ENCODE results near the gene TMEM270. TPM values are rescaled to one million over a fixed set of nuclear protein-coding genes. Genes with fewer than 3 reads are reported as not detected.

Gene TMEM270
- total and polyA plus RNA-seq, 10 of the 15 experiments (the other 5 are each of a cell fraction or from before 2014, with no cell fraction given): not detected

- intact Hi-C loops (cut with micrococcal nuclease; ENCODE audit: unreplicated experiment): no loop called here
- Histone ChIP-seq H3K9ac (ENCODE audit: control insufficient read depth, insufficient read depth, low read length) (no peak overlapping the region), H3K36me3 (ENCODE audit: control insufficient read depth in 2 of 2, insufficient read depth in 2 of 2, low read length in 1 of 2) (no peaks in the 10 kb centered on the region), H2AFZ (ENCODE audit: control insufficient read depth, low read depth, low read length) (no peak overlapping the region), H3K4me3 (no peak overlapping the region), H3K4me1 (ENCODE audit: control insufficient read depth, insufficient read depth, low read length) (no peaks in the 10 kb centered on the region), H3K27ac (ENCODE audit: control insufficient read depth, insufficient read depth) (no peak overlapping the region), H3K4me2 (ENCODE audit: control insufficient read depth, insufficient read depth) (no peak overlapping the region), H3K79me2 (ENCODE audit: control insufficient read depth, insufficient read depth, low read length) (no peaks in the 10 kb centered on the region), H4K20me1 (ENCODE audit: control insufficient read depth, insufficient read depth) (no peaks in the 10 kb centered on the region), H3K27me3 (replicated peaks in 1 of 2; ENCODE audit: control insufficient read depth in 2 of 2, insufficient read depth in 2 of 2, low read length in 1 of 2) (no peaks in the 10 kb centered on the region), H3K9me3 (replicated peaks; ENCODE audit: control insufficient read depth, insufficient read depth, low read length) (no peaks in the 10 kb centered on the region)
- in situ Hi-C loops (cut with MboI): no loop called here
- ChIA-PET POLR2A (no interaction called here), SMC1A (ENCODE audit: uncharacterized antibody, unreplicated experiment) (no interaction called here), CTCF (no interaction called here), RAD21 (ENCODE audit: unreplicated experiment) (no interaction called here)
- TF ChIP-seq ZNF274 (IDR thresholded peaks at IDR 0.05; ENCODE audit: insufficient read depth, insufficient read length) (no peak), SPI1 (IDR thresholded peaks at IDR 0.05; ENCODE audit: borderline replicate concordance, insufficient read depth, low read depth, low read length) (peak; percentile 27; the same call in 1 of the 2 replicates)
- no peak for ATAC-seq
- WGBS (ENCODE audit: insufficient coverage, insufficient replicate concordance, low lambda C conversion rate, missing lambda C conversion rate): 7% methylated on average over 11 of the region's 13 CpGs
- no TSS peak for BruUV-seq (replicated peaks)
- FAIRE-seq: no peak
- DNase-seq (ENCODE audit: low read depth, low spot score): no peak
These were observed 48.3 kb downstream of the TMEM270 start for GRCh38 chr7:73909051-73909941.

DNA sequence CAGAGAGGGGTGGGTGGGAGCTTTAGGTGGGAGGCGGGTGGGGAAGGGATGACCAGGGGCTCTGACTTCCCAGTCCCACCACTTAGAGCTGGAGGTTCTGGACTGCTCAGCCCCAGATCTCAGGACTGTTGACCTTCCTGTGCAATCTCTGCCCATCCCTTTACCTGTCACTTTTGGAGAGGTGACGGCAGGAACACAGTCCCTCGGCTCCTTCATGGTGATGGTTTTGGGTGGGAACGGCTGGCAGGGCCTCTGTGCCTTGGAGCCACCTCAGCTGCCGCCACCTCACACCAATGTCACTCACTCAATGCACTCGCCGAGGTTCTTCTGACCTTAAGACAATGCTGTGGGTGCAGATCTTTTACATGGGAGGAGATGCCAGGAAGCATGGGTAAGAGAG, 49.0 kb downstream of the TMEM270 start:
- in situ Hi-C loops (cut with MboI) (no loop called here), intact Hi-C loops (cut with micrococcal nuclease; ENCODE audit: unreplicated experiment) (no loop called here)
- ATAC-seq (no peak), FAIRE-seq (no peak), DNase-seq (ENCODE audit: low read depth, low spot score) (no peak)
- Histone ChIP-seq H3K4me2 (ENCODE audit: control insufficient read depth, insufficient read depth) (no peak overlapping the region), H3K4me1 (ENCODE audit: control insufficient read depth, insufficient read depth, low read length) (no peaks in the 10 kb centered on the region), H4K20me1 (ENCODE audit: control insufficient read depth, insufficient read depth) (no peaks in the 10 kb centered on the region), H2AFZ (ENCODE audit: control insufficient read depth, low read depth, low read length) (no peak overlapping the region), H3K9ac (ENCODE audit: control insufficient read depth, insufficient read depth, low read length) (no peak overlapping the region), H3K4me3 (no peak overlapping the region), H3K9me3 (replicated peaks; ENCODE audit: control insufficient read depth, insufficient read depth, low read length) (no peaks in the 10 kb centered on the region), H3K27me3 (replicated peaks in 1 of 2; ENCODE audit: control insufficient read depth in 2 of 2, insufficient read depth in 2 of 2, low read length in 1 of 2) (no peaks in the 10 kb centered on the region; a peak in 1 of 4 replicates), H3K36me3 (ENCODE audit: control insufficient read depth in 2 of 2, insufficient read depth in 2 of 2, low read length in 1 of 2) (no peaks in the 10 kb centered on the region), H3K79me2 (ENCODE audit: control insufficient read depth, insufficient read depth, low read length) (no peaks in the 10 kb centered on the region), H3K27ac (ENCODE audit: control insufficient read depth, insufficient read depth) (no peak overlapping the region)
- CTCF ChIA-PET: no interaction called here
- RAD21 ChIA-PET (ENCODE audit: unreplicated experiment): no interaction called here
- POLR2A ChIA-PET: no interaction called here
- no TSS peak for BruUV-seq (replicated peaks)
- SMC1A ChIA-PET (ENCODE audit: uncharacterized antibody, unreplicated experiment): no interaction called here
- WGBS (ENCODE audit: insufficient coverage, insufficient replicate concordance, low lambda C conversion rate, missing lambda C conversion rate): 59% methylated on average over 6 of the region's 7 CpGs
- no peak for TF ChIP-seq SREBF2 (IDR thresholded peaks at IDR 0.05; ENCODE audit: low read length)
- TF ChIP-seq ZNF622 (IDR thresholded peaks at IDR 0.05): no peak
- TF ChIP-seq POLR2AphosphoS5 (IDR thresholded peaks at IDR 0.05; ENCODE audit: low read length): no peak
- no peak for TF ChIP-seq RELA (IDR thresholded peaks at IDR 0.05; ENCODE audit: borderline replicate concordance, partially characterized antibody)
- no peak for TF ChIP-seq DPF2 (IDR thresholded peaks at IDR 0.05)
- TF ChIP-seq ZNF384 (IDR thresholded peaks at IDR 0.05; ENCODE audit: borderline replicate concordance, low read depth, low read length): no peak
- TF ChIP-seq, protein P1, sequence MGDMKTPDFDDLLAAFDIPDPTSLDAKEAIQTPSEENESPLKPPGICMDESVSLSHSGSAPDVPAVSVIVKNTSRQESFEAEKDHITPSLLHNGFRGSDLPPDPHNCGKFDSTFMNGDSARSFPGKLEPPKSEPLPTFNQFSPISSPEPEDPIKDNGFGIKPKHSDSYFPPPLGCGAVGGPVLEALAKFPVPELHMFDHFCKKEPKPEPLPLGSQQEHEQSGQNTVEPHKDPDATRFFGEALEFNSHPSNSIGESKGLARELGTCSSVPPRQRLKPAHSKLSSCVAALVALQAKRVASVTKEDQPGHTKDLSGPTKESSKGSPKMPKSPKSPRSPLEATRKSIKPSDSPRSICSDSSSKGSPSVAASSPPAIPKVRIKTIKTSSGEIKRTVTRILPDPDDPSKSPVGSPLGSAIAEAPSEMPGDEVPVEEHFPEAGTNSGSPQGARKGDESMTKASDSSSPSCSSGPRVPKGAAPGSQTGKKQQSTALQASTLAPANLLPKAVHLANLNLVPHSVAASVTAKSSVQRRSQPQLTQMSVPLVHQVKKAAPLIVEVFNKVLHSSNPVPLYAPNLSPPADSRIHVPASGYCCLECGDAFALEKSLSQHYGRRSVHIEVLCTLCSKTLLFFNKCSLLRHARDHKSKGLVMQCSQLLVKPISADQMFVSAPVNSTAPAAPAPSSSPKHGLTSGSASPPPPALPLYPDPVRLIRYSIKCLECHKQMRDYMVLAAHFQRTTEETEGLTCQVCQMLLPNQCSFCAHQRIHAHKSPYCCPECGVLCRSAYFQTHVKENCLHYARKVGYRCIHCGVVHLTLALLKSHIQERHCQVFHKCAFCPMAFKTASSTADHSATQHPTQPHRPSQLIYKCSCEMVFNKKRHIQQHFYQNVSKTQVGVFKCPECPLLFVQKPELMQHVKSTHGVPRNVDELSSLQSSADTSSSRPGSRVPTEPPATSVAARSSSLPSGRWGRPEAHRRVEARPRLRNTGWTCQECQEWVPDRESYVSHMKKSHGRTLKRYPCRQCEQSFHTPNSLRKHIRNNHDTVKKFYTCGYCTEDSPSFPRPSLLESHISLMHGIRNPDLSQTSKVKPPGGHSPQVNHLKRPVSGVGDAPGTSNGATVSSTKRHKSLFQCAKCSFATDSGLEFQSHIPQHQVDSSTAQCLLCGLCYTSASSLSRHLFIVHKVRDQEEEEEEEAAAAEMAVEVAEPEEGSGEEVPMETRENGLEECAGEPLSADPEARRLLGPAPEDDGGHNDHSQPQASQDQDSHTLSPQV (IDR thresholded peaks at IDR 0.05): no peak
- no peak for TF ChIP-seq EGR1 (IDR thresholded peaks at IDR 0.05; ENCODE audit: borderline replicate concordance in 1 of 2, low read depth in 2 of 2, low read length in 2 of 2)
- TF ChIP-seq JUNB (IDR thresholded peaks at IDR 0.05): no peak
- TF ChIP-seq CBX5 (IDR thresholded peaks at IDR 0.05; ENCODE audit: low read depth): no peak
- no peak for TF ChIP-seq POU2F2 (IDR thresholded peaks at IDR 0.05; ENCODE audit: borderline replicate concordance, low read depth, low read length)
